ENCODE measurements around the gene SFI1.

GRCh38 chr22:31567702-31568101, 71.4 kb downstream of the SFI1 start:
- no peak for TF ChIP-seq CTCF (optimal IDR thresholded peaks at IDR 0.05 in 1 of 3, IDR thresholded peaks at IDR 0.05 in 1 of 3, conservative IDR thresholded peaks at IDR 0.05 in 1 of 3; ENCODE audit: extremely low read depth in 1 of 3, insufficient read depth in 2 of 3, low read length in 3 of 3)
- no peak for TF ChIP-seq EZH2 (IDR thresholded peaks at IDR 0.05; ENCODE audit: low read length)
